Neutrophil (primary cell): ENCODE results near the gene EPHA4.

Experiments
- H3K27ac ChIP-seq: fragments of 200-600 bp; sonication (generic); 2 replicates; pipeline ENCODE4 v1.5.1; 2016; ENCODE audit warnings: mild to moderate bottlenecking, moderate library complexity
- H3K27me3 ChIP-seq: fragments of 200-600 bp; sonication (generic); 2 replicates; pipeline ENCODE4 v1.6.0; 2016; ENCODE audit warnings: mild to moderate bottlenecking
- H3K36me3 ChIP-seq: fragments of 200-600 bp; sonication (generic); 2 replicates; pipeline ENCODE4 v1.5.1; 2017
- H3K4me1 ChIP-seq, 2 experiments: fragments of 200-600 bp in 1 of 2; sonication (generic) in 1 of 2; 1 replicate in 1 of 2; 2 replicates in 1 of 2; pipeline versions ENCODE4 v1.5.1 to v1.6.1; 2013 to 2016; ENCODE audit warnings: low read depth in 1 of 2, low read length in 1 of 2, mild to moderate bottlenecking in 1 of 2, moderate library complexity in 1 of 2; ENCODE audit not compliant: control insufficient read depth in 1 of 2, insufficient read depth in 1 of 2
- H3K4me3 ChIP-seq, 2 experiments: fragments of 200-600 bp in 1 of 2; sonication (generic) in 1 of 2; 1 replicate in 1 of 2; 2 replicates in 1 of 2; pipeline ENCODE4 v1.5.1; 2013 to 2016; ENCODE audit warnings: low read depth in 1 of 2, low read length in 1 of 2, mild to moderate bottlenecking in 1 of 2, moderate library complexity in 1 of 2
- H3K9me3 ChIP-seq: fragments of 200-600 bp; sonication (generic); 2 replicates; pipeline ENCODE4 v1.5.1; 2016
- CTCF ChIP-seq: fragments of 200-600 bp; sonication (generic); IDR thresholded peaks from 2 replicates; pipeline ENCODE4 v1.5.1; 2016; ENCODE audit warnings: antibody characterized with exemption

The EPHA4 gene

GRCh38 chr2:221425353-221425752 lies 146.8 kb downstream of the EPHA4 start:
- no peak overlapping the region for H3K4me3 ChIP-seq
- no peak for TF ChIP-seq CTCF
- H3K9me3 ChIP-seq, result no peaks in the 10 kb centered on the region
- H3K36me3 ChIP-seq, result no peaks in the 10 kb centered on the region
- H3K27ac ChIP-seq, result no peak overlapping the region
- no peaks in the 10 kb centered on the region for H3K4me1 ChIP-seq
- H3K27me3 ChIP-seq, result no peaks in the 10 kb centered on the region

- no peaks in the 10 kb centered on the region for H3K9me3 ChIP-seq
- no peaks in the 10 kb centered on the region for H3K4me1 ChIP-seq
- H3K27me3 ChIP-seq, result no peaks in the 10 kb centered on the region
- H3K36me3 ChIP-seq, result no peaks in the 10 kb centered on the region
- H3K4me3 ChIP-seq, result no peak overlapping the region
- TF ChIP-seq CTCF, result no peak
- no peak overlapping the region for H3K27ac ChIP-seq
Observed at GRCh38 chr2:221423210-221423804, 148.8 kb downstream of the EPHA4 start.

GRCh38 chr2:221422516-221423209 lies 149.4 kb downstream of the EPHA4 start:
- no peak for TF ChIP-seq CTCF
- Histone ChIP-seq H3K4me3 (no peak overlapping the region), H3K4me1 (no peaks in the 10 kb centered on the region), H3K27ac (no peak overlapping the region), H3K36me3 (no peaks in the 10 kb centered on the region), H3K9me3 (no peaks in the 10 kb centered on the region), H3K27me3 (no peaks in the 10 kb centered on the region)

- H3K27ac ChIP-seq, result no peak overlapping the region
- H3K36me3 ChIP-seq, result no peaks in the 10 kb centered on the region
- no peak for TF ChIP-seq CTCF
- no peaks in the 10 kb centered on the region for H3K4me1 ChIP-seq
- no peaks in the 10 kb centered on the region for H3K9me3 ChIP-seq
- H3K27me3 ChIP-seq, result no peaks in the 10 kb centered on the region
- no peak overlapping the region for H3K4me3 ChIP-seq
Observed at GRCh38 chr2:221420245-221420644, 151.9 kb downstream of the EPHA4 start.

- no peaks in the 10 kb centered on the region for H3K36me3 ChIP-seq
- no peak overlapping the region for H3K27ac ChIP-seq
- no peaks in the 10 kb centered on the region for H3K4me1 ChIP-seq
- no peaks in the 10 kb centered on the region for H3K9me3 ChIP-seq
- H3K27me3 ChIP-seq, result no peaks in the 10 kb centered on the region
- no peak for TF ChIP-seq CTCF
- no peak overlapping the region for H3K4me3 ChIP-seq
Observed at GRCh38 chr2:221415789-221416188, 156.3 kb downstream of the EPHA4 start.
